IMR-90 (cell line): Measurements from ENCODE around the gene TEDC1. TPM values are rescaled to one million over a fixed set of nuclear protein-coding genes. Genes with fewer than 3 reads are reported as not detected.

Source experiments
- ATAC-seq: fragments of 200-7000 bp; cut with Tn5 transposase; 2 replicates; pipeline ENCODE4 v1.9.1; 2020; ENCODE audit warnings: low read depth, mild to moderate bottlenecking, moderate library complexity
- BruUV-seq: library from RNA; stranded (reverse); fragments of 400-500 nt; replicated peaks from 2 replicates; lab custom pipeline; 2021; lab: Mats Ljungman, UMichigan
- CTCF ChIA-PET: fragments of 300-600 bp; formaldehyde crosslinking; extraction: SDS; loops from one replicate; lab custom pipeline; 2021; ENCODE audit warnings: antibody characterized with exemption; lab: Yijun Ruan, JAX
- POLR2A ChIA-PET: fragments of 300-600 bp; sonication (Branson Sonifier 250); formaldehyde crosslinking; loops from one replicate; lab custom pipeline; 2022; ENCODE audit warnings: antibody characterized with exemption; ENCODE audit not compliant: unreplicated experiment; lab: Charles Lee
- DNase-seq: peaks from one replicate; pipeline ENCODE4 v3.0.0; 2013
- H2AFZ ChIP-seq: replicated peaks from 2 replicates; pipeline ENCODE3; 2013; ENCODE audit warnings: low read length, mild to moderate bottlenecking; ENCODE audit not compliant: poor library complexity
- H2AK5ac ChIP-seq: 2 replicates; pipeline ENCODE4 v1.6.1; 2013; ENCODE audit warnings: low read depth, low read length, inconsistent platforms
- H2AK9ac ChIP-seq: replicated peaks from 2 replicates; pipeline ENCODE3; 2013; ENCODE audit warnings: mild to moderate bottlenecking, low read depth, low read length, moderate library complexity; ENCODE audit not compliant: poor library complexity
- H2BK120ac ChIP-seq: 2 replicates; pipeline ENCODE4 v1.6.1; 2013; ENCODE audit warnings: low read depth, low read length, inconsistent platforms
- H2BK15ac ChIP-seq: 3 replicates; pipeline ENCODE4 v1.6.1; 2013; ENCODE audit warnings: low read depth, low read length, inconsistent platforms
- H2BK20ac ChIP-seq: 2 replicates; pipeline ENCODE4 v1.6.1; 2013; ENCODE audit warnings: low read depth, mild to moderate bottlenecking, inconsistent platforms, low read length, moderate library complexity
- H2BK5ac ChIP-seq: 2 replicates; pipeline ENCODE4 v1.6.1; 2013; ENCODE audit warnings: mild to moderate bottlenecking, low read depth, low read length, inconsistent platforms; ENCODE audit not compliant: poor library complexity, severe bottlenecking
- H3K14ac ChIP-seq: replicated peaks from 2 replicates; pipeline ENCODE4 v1.6.1; 2013; ENCODE audit warnings: low read depth, low read length, inconsistent platforms
- H3K18ac ChIP-seq: 2 replicates; pipeline ENCODE4 v1.6.1; 2013; ENCODE audit warnings: low read depth, low read length, control low read depth
- H3K23ac ChIP-seq: 2 replicates; pipeline ENCODE4 v1.6.1; 2013; ENCODE audit warnings: low read depth, low read length, inconsistent platforms
- H3K27ac ChIP-seq: 2 replicates; pipeline ENCODE4 v1.5.1; 2013; ENCODE audit warnings: mild to moderate bottlenecking, control low read depth, low read length; ENCODE audit not compliant: insufficient read depth
- H3K27me3 ChIP-seq: 2 replicates; pipeline ENCODE4 v1.6.1; 2013; ENCODE audit warnings: low read length; ENCODE audit not compliant: control insufficient read depth, insufficient read depth
- H3K36me3 ChIP-seq: 2 replicates; pipeline ENCODE4 v1.6.1; 2013; ENCODE audit warnings: low read length, mixed read lengths; ENCODE audit not compliant: control insufficient read depth, insufficient read depth
- H3K4ac ChIP-seq: 2 replicates; pipeline ENCODE4 v1.6.1; 2013; ENCODE audit warnings: low read depth, low read length, inconsistent platforms
- H3K4me1 ChIP-seq: 2 replicates; pipeline ENCODE4 v1.6.1; 2013; ENCODE audit warnings: low read length, mixed read lengths; ENCODE audit not compliant: control insufficient read depth, insufficient read depth
- H3K4me2 ChIP-seq: 2 replicates; pipeline ENCODE4 v1.6.1; 2013; ENCODE audit warnings: low read depth, mild to moderate bottlenecking, control low read depth, low read length, moderate library complexity
- H3K4me3 ChIP-seq: 2 replicates; pipeline ENCODE4 v1.5.1; 2013; ENCODE audit warnings: low read depth, mild to moderate bottlenecking, control low read depth, low read length, moderate library complexity; ENCODE audit not compliant: insufficient read depth
- H3K56ac ChIP-seq: 2 replicates; pipeline ENCODE4 v1.6.1; 2013; ENCODE audit warnings: low read length, inconsistent platforms; ENCODE audit not compliant: insufficient read depth; ENCODE audit errors: extremely low read depth
- H3K79me1 ChIP-seq, 2 experiments: 2 replicates each; pipeline ENCODE4 v1.6.1; 2013; ENCODE audit warnings: low read length in 2 of 2, inconsistent platforms in 1 of 2, low read depth in 1 of 2
- H3K9ac ChIP-seq: 2 replicates; pipeline ENCODE4 v1.6.1; 2013; ENCODE audit warnings: low read depth, low read length, control low read depth
- H3K9me1 ChIP-seq: 2 replicates; pipeline ENCODE4 v1.6.1; 2013; ENCODE audit warnings: low read length, inconsistent platforms; ENCODE audit not compliant: insufficient read depth
- H3K9me3 ChIP-seq: 2 replicates; pipeline ENCODE4 v1.6.1; 2013; ENCODE audit warnings: low read length; ENCODE audit not compliant: control insufficient read depth, insufficient read depth
- H4K20me1 ChIP-seq: 2 replicates; pipeline ENCODE4 v1.6.1; 2013; ENCODE audit warnings: low read length, inconsistent platforms; ENCODE audit not compliant: insufficient read depth
- H4K5ac ChIP-seq: 2 replicates; pipeline ENCODE4 v1.6.1; 2013; ENCODE audit warnings: mild to moderate bottlenecking, low read depth, low read length, control low read depth
- H4K8ac ChIP-seq, 2 experiments: 2 replicates each; pipeline ENCODE4 v1.6.1; 2013; ENCODE audit warnings: low read depth in 2 of 2, low read length in 2 of 2, control low read depth in 1 of 2, inconsistent platforms in 1 of 2
- H4K91ac ChIP-seq: 2 replicates; pipeline ENCODE4 v1.6.1; 2013; ENCODE audit warnings: low read depth, low read length, inconsistent platforms; ENCODE audit not compliant: insufficient read depth
- BHLHE40 ChIP-seq: fragments of 150-350 bp; IDR thresholded peaks from 2 replicates; pipeline ENCODE4 v1.6.1; 2016; ENCODE audit warnings: mild to moderate bottlenecking, low read depth, low read length
- CEBPB ChIP-seq: IDR thresholded peaks from 2 replicates; pipeline ENCODE4 v1.6.1; 2012; ENCODE audit warnings: low read depth, low read length, improper control_type of control experiment
- CHD1 ChIP-seq: IDR thresholded peaks from 2 replicates; pipeline ENCODE4 v1.6.1; 2012; ENCODE audit warnings: low read depth, low read length, improper control_type of control experiment
- FOS ChIP-seq: fragments of 150-350 bp; IDR thresholded peaks from 2 replicates; pipeline ENCODE4 v1.6.1; 2016; ENCODE audit warnings: low read depth, low read length
- MAFK ChIP-seq: IDR thresholded peaks from 2 replicates; pipeline ENCODE4 v1.6.1; 2012; ENCODE audit warnings: low read depth, low read length, improper control_type of control experiment
- MAZ ChIP-seq: IDR thresholded peaks from 2 replicates; pipeline ENCODE4 v1.6.1; 2012; ENCODE audit warnings: low read depth, mild to moderate bottlenecking, low read length, improper control_type of control experiment, moderate library complexity, borderline replicate concordance
- MXI1 ChIP-seq: IDR thresholded peaks from 2 replicates; pipeline ENCODE4 v1.6.1; 2012; ENCODE audit warnings: low read depth, mild to moderate bottlenecking, low read length, moderate library complexity, borderline replicate concordance
- NFE2L2 ChIP-seq: fragments of 150-350 bp; IDR thresholded peaks from 2 replicates; pipeline ENCODE4 v1.6.1; 2016; ENCODE audit warnings: low read depth, mild to moderate bottlenecking, low read length
- POLR2A ChIP-seq: IDR thresholded peaks from 2 replicates; pipeline ENCODE4 v1.6.1; 2012; ENCODE audit warnings: mild to moderate bottlenecking, low read depth, low read length
- RAD21 ChIP-seq: IDR thresholded peaks from 2 replicates; pipeline ENCODE4 v1.6.1; 2012; ENCODE audit warnings: low read length, improper control_type of control experiment
- RFX5 ChIP-seq: IDR thresholded peaks from 2 replicates; pipeline ENCODE4 v1.8.0; 2012; ENCODE audit warnings: low read depth, mild to moderate bottlenecking, low read length, moderate library complexity
- USF2 ChIP-seq: fragments of 150-350 bp; IDR thresholded peaks from 2 replicates; pipeline ENCODE4 v1.6.1; 2017; ENCODE audit warnings: mild to moderate bottlenecking, antibody characterized with exemption, low read length, low read depth
- WGBS, 2 experiments: methylation state at CpG; one replicate each; pipeline versions ENCODE4 v1.1.5 to v1.1.7; 2013; ENCODE audit warnings: missing lambda C conversion rate in 2 of 2; ENCODE audit not compliant: insufficient read length in 1 of 2; ENCODE audit errors: extremely low coverage in 2 of 2; 5-methylcytosine and 5-hydroxymethylcytosine counted together
- dilution Hi-C: fragments of 300-500 bp; cut with HindIII; formaldehyde crosslinking; loops from one replicate; pipeline ENCODE4 v1.14.3; 2018; ENCODE audit warnings: low sequenced_read_pairs; ENCODE audit not compliant: unreplicated experiment
- in situ Hi-C: fragments of 300-500 bp; cut with MboI; formaldehyde crosslinking; loops from 3 replicates; pipeline ENCODE4 v1.14.3; 2019; ENCODE audit warnings: low sequenced_read_pairs, inconsistent platforms, mixed read lengths
- intact Hi-C: fragments of 100-400 bp; cut with micrococcal nuclease; formaldehyde crosslinking; loops from 2 replicates; pipeline ENCODE4 v1.10.0; 2022
- polyA plus RNA-seq, 3 experiments: library from polyadenylated mRNA; depleted of rRNA; stranded (reverse); fragments of >200 nt; gene quantifications; 2 replicates each; pipeline ENCODE4 v1.2.3, GENCODE V29; 2012; ENCODE audit warnings: low replicate concordance in 1 of 3
- total RNA-seq: library from RNA; depleted of rRNA; stranded (reverse); fragments of >200 nt; gene quantifications from 2 replicates; pipeline ENCODE4 v1.2.3, GENCODE V29; 2012
- TF ChIP-seq, protein P1 (sequence below): fragments of 150-350 bp; IDR thresholded peaks from 2 replicates; pipeline ENCODE4 v1.6.1; 2016; ENCODE audit warnings: low read depth, mild to moderate bottlenecking, low read length, moderate library complexity, borderline replicate concordance
- TF ChIP-seq, protein P2 (sequence below): conservative IDR thresholded peaks from 2 replicates; pipeline ENCODE4 v1.5.1; 2012; ENCODE audit warnings: mild to moderate bottlenecking, low read depth, low read length, improper control_type of control experiment

Gene TEDC1
- total and polyA plus RNA-seq, 2 of the 4 experiments (the other 2 are of a cell fraction): 5.7 to 6.4 TPM

DNA sequence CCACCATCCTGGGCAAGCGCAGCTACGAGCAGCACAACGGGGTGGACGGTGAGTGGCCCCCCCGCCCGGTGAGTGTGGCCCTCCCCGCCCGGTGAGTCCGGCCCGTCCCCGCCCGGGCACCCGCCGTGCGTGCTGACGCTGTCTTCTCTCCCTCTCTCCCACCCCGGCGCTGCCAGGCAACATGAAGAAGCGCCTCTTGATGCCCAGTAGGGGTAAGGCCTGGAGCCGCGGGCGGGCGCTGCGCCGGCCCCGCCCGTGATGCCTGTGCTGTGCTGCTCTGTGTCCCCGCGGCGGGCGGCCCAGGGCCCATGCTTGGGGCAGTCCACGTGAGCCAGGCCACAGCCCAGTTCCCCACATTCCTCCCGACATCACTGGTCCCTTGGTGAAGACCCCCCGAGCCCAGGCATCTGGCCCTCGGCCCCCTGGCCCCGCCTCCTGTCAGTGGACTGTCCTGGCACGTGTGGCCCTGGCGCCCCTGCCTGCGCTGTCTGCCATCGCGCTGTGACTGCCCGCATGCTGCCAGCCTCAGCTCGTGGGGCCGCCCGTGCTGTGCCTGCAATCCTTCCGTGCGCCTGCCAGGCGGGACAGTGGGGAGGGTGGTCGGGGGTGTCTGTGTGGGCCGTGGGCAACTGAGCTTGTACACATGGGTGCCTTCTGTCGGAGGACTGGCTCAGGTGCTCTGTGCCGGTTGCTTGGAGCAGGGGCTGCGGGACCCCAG, 24.4 kb upstream of the TEDC1 start:
- Histone ChIP-seq H2BK5ac (no peak overlapping the region), H3K4ac (no peak overlapping the region), H3K9me3 (no peaks in the 10 kb centered on the region), H3K9ac (no peak overlapping the region), H2AK9ac (no peak overlapping the region), H3K4me1 (peaks cover 2% of the 10 kb centered on the region; the same call in 1 of the 2 replicates), H3K9me1 (0 out of 2 replicates have a peak, but pooled peaks cover 3% of the 10 kb centered on the region), H3K79me1 (no peaks in the 10 kb centered on the region; a peak in 1 of 4 replicates), H3K36me3 (peaks cover 60% of the 10 kb centered on the region), H3K4me2 (no peak overlapping the region), H2BK15ac (no peak overlapping the region), H2BK120ac (no peak overlapping the region), H3K27ac (no peak overlapping the region), H3K27me3 (no peaks in the 10 kb centered on the region), H3K14ac (no peak overlapping the region), H4K20me1 (peaks cover 8% of the 10 kb centered on the region), H2AK5ac (no peak overlapping the region), H3K18ac (no peak overlapping the region), H4K91ac (no peak overlapping the region), H4K8ac (no peak overlapping the region), H3K56ac (no peak overlapping the region), H3K4me3 (no peak overlapping the region), H3K23ac (no peak overlapping the region), H2AFZ (no peak overlapping the region), H2BK20ac (no peak overlapping the region), H4K5ac (no peak overlapping the region)
- DNase-seq (no peak), ATAC-seq (no peak)
- in situ Hi-C loops (no loop called here), dilution Hi-C loops (no loop called here), intact Hi-C loops (no loop called here)
- TF ChIP-seq, protein P1, sequence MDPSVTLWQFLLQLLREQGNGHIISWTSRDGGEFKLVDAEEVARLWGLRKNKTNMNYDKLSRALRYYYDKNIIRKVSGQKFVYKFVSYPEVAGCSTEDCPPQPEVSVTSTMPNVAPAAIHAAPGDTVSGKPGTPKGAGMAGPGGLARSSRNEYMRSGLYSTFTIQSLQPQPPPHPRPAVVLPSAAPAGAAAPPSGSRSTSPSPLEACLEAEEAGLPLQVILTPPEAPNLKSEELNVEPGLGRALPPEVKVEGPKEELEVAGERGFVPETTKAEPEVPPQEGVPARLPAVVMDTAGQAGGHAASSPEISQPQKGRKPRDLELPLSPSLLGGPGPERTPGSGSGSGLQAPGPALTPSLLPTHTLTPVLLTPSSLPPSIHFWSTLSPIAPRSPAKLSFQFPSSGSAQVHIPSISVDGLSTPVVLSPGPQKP: no peak
- no peak for TF ChIP-seq MAZ
- TF ChIP-seq CHD1: no peak
- TF ChIP-seq NFE2L2: no peak
- TF ChIP-seq RAD21: no peak
- TF ChIP-seq FOS: no peak
- no peak for TF ChIP-seq USF2
- no peak for TF ChIP-seq POLR2A
- no peak for TF ChIP-seq MAFK
- TF ChIP-seq, protein P2, sequence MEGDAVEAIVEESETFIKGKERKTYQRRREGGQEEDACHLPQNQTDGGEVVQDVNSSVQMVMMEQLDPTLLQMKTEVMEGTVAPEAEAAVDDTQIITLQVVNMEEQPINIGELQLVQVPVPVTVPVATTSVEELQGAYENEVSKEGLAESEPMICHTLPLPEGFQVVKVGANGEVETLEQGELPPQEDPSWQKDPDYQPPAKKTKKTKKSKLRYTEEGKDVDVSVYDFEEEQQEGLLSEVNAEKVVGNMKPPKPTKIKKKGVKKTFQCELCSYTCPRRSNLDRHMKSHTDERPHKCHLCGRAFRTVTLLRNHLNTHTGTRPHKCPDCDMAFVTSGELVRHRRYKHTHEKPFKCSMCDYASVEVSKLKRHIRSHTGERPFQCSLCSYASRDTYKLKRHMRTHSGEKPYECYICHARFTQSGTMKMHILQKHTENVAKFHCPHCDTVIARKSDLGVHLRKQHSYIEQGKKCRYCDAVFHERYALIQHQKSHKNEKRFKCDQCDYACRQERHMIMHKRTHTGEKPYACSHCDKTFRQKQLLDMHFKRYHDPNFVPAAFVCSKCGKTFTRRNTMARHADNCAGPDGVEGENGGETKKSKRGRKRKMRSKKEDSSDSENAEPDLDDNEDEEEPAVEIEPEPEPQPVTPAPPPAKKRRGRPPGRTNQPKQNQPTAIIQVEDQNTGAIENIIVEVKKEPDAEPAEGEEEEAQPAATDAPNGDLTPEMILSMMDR: no peak
- no peak for TF ChIP-seq BHLHE40
- TF ChIP-seq MXI1: no peak
- TF ChIP-seq CEBPB: no peak
- no peak for TF ChIP-seq RFX5
- ChIA-PET CTCF (no interaction called here), POLR2A (no interaction called here)
- 89% methylated on average over 7 of the region's 53 CpGs; no CpG with 5 or more reads in 1 of the 2 experiments for WGBS, 2 experiments
- BruUV-seq: no TSS peak
